Mesenchymal stem cell (in vitro differentiated cells and primary cell): ENCODE measurements around the gene DNAH3.
A peak's percentile ranks its signal among the peaks of the same experiment; 100 is the strongest.
"Not testable (repeated sequence)": the region's sequence is repeated elsewhere in the genome, so short reads cannot be mapped to it uniquely, and the experiment has no call there.

ENCODE experiments used
- DNase-seq: peaks from one replicate; pipeline ENCODE4 v3.0.0-alpha.2; 2013
- H2AFZ ChIP-seq: one replicate; pipeline ENCODE4 v1.6.1; 2013; ENCODE audit warnings: low read depth, mild to moderate bottlenecking, control low read depth, inconsistent platforms, low read length, moderate library complexity
- H2AK5ac ChIP-seq: 2 replicates; pipeline ENCODE4 v1.6.1; 2013; ENCODE audit warnings: low read length, moderate library complexity, mild to moderate bottlenecking, inconsistent platforms; ENCODE audit not compliant: severe bottlenecking
- H2BK120ac ChIP-seq: one replicate; pipeline ENCODE4 v1.6.1; 2013; ENCODE audit warnings: low read depth, mild to moderate bottlenecking, inconsistent platforms, low read length, moderate library complexity
- H2BK12ac ChIP-seq, 2 experiments: one replicate each; pipeline ENCODE4 v1.6.1; 2013; ENCODE audit warnings: inconsistent platforms in 2 of 2, low read length in 2 of 2, mild to moderate bottlenecking in 2 of 2, moderate library complexity in 2 of 2, control low read depth in 1 of 2
- H2BK15ac ChIP-seq: one replicate; pipeline ENCODE4 v1.6.1; 2013; ENCODE audit warnings: mild to moderate bottlenecking, low read depth, inconsistent platforms; ENCODE audit not compliant: poor library complexity, severe bottlenecking
- H2BK5ac ChIP-seq: 2 replicates; pipeline ENCODE4 v1.6.1; 2013; ENCODE audit warnings: low read depth, mild to moderate bottlenecking, low read length, control low read depth, inconsistent platforms; ENCODE audit not compliant: poor library complexity, severe bottlenecking
- H3K14ac ChIP-seq, 2 experiments: one replicate each; pipeline ENCODE4 v1.6.1; 2013; ENCODE audit warnings: inconsistent platforms in 2 of 2, low read length in 2 of 2, control low read depth in 1 of 2, mild to moderate bottlenecking in 1 of 2, moderate library complexity in 1 of 2
- H3K18ac ChIP-seq, 2 experiments: one replicate each; pipeline ENCODE4 v1.6.1; 2013; ENCODE audit warnings: inconsistent platforms in 2 of 2, low read length in 2 of 2, control low read depth in 1 of 2, low read depth in 1 of 2, mild to moderate bottlenecking in 1 of 2
- H3K23ac ChIP-seq, 2 experiments: one replicate each; pipeline ENCODE4 v1.6.1; 2013; ENCODE audit warnings: inconsistent platforms in 2 of 2, low read length in 2 of 2, mild to moderate bottlenecking in 2 of 2, moderate library complexity in 2 of 2, control low read depth in 1 of 2
- H3K27ac ChIP-seq: 2 replicates; pipeline ENCODE4 v1.5.1; 2013; ENCODE audit warnings: mild to moderate bottlenecking, moderate library complexity, low read length, control low read depth, inconsistent platforms; ENCODE audit not compliant: poor library complexity, severe bottlenecking
- H3K27me3 ChIP-seq, 2 experiments: 2 replicates each; pipeline versions ENCODE4 v1.6.1 to v1.7.0; 2013; ENCODE audit warnings: low read length in 2 of 2, mild to moderate bottlenecking in 2 of 2, moderate library complexity in 2 of 2, control low read depth in 1 of 2, inconsistent platforms in 1 of 2; ENCODE audit not compliant: control insufficient read depth in 1 of 2, insufficient read depth in 1 of 2
- H3K36me3 ChIP-seq, 2 experiments: 2 replicates each; pipeline versions ENCODE4 v1.6.1 to v1.7.0; 2013; ENCODE audit warnings: low read length in 2 of 2, control low read depth in 1 of 2, inconsistent platforms in 1 of 2, low read depth in 1 of 2, mild to moderate bottlenecking in 1 of 2; ENCODE audit not compliant: insufficient read depth in 2 of 2, control insufficient read depth in 1 of 2
- H3K4ac ChIP-seq, 2 experiments: one replicate each; pipeline ENCODE4 v1.6.1; 2013; ENCODE audit warnings: inconsistent platforms in 2 of 2, low read length in 2 of 2, mild to moderate bottlenecking in 2 of 2, moderate library complexity in 2 of 2, control low read depth in 1 of 2, low read depth in 1 of 2
- H3K4me1 ChIP-seq: 2 replicates; pipeline ENCODE4 v1.6.1; 2013; ENCODE audit warnings: low read depth, low read length, control low read depth; ENCODE audit not compliant: control insufficient read depth, insufficient read depth
- H3K4me2 ChIP-seq: 2 replicates; pipeline ENCODE4 v1.6.1; 2013; ENCODE audit warnings: low read length, mild to moderate bottlenecking, inconsistent platforms; ENCODE audit not compliant: poor library complexity, severe bottlenecking
- H3K4me3 ChIP-seq, 2 experiments: 2 replicates each; pipeline versions ENCODE4 v1.5.1 to v1.7.0; 2013; ENCODE audit warnings: low read length in 2 of 2, mild to moderate bottlenecking in 2 of 2, control low read depth in 1 of 2, low read depth in 1 of 2; ENCODE audit not compliant: insufficient read depth in 1 of 2
- H3K79me1 ChIP-seq: replicated peaks from 2 replicates; pipeline ENCODE4 v1.6.1; 2013; ENCODE audit warnings: mild to moderate bottlenecking, control low read depth, low read length, inconsistent platforms; ENCODE audit not compliant: poor library complexity, severe bottlenecking
- H3K9ac ChIP-seq: 2 replicates; pipeline ENCODE4 v1.7.0; 2013; ENCODE audit warnings: mild to moderate bottlenecking, low read length, moderate library complexity
- H3K9me3 ChIP-seq: 2 replicates; pipeline ENCODE4 v1.7.0; 2013; ENCODE audit warnings: mild to moderate bottlenecking, low read length; ENCODE audit not compliant: control insufficient read depth
- H4K8ac ChIP-seq: one replicate; pipeline ENCODE4 v1.6.1; 2013; ENCODE audit warnings: inconsistent platforms, mild to moderate bottlenecking, low read length, moderate library complexity
- H4K91ac ChIP-seq: one replicate; pipeline ENCODE4 v1.6.1; 2013; ENCODE audit warnings: mild to moderate bottlenecking, low read length, inconsistent platforms
- WGBS: methylation state at CpG from one replicate; pipeline ENCODE4 v1.1.7; 2013; ENCODE audit warnings: mixed read lengths; 5-methylcytosine and 5-hydroxymethylcytosine counted together

Gene DNAH3

DNA sequence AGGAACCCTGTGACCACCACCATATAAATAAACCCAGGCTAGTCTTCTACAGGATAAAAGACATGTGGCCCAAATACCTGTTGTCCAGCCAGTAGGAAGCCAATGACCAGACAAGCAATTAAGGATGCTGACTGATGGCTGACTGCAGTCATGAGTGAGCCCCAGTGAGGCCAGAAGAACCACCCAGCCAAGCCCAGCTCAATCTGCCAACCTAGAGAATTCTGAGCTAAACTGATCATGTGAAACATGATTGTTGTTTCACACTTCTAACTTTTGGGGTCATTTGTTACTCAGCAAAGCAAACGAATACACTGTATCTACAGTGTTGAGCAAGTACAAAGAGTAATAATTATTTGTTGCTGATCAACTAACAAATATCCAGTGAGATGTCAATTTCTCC lies 86.4 kb downstream of the DNAH3 start:
- no peak overlapping the region for H3K27ac ChIP-seq
- H2AFZ ChIP-seq, result no peak overlapping the region
- H3K4me1 ChIP-seq, result no peaks in the 10 kb centered on the region
- H3K23ac ChIP-seq, result no peak overlapping the region
- no peak overlapping the region for H3K4me2 ChIP-seq
- no peak overlapping the region for H4K8ac ChIP-seq
- no peak overlapping the region for H2BK15ac ChIP-seq
- H3K9me3 ChIP-seq, result no peaks in the 10 kb centered on the region
- no peaks in the 10 kb centered on the region for H3K27me3 ChIP-seq
- no peak overlapping the region for H2BK5ac ChIP-seq
- H2BK12ac ChIP-seq, result no peak overlapping the region
- H3K79me1 ChIP-seq, result no peaks in the 10 kb centered on the region
- no peak overlapping the region for H3K18ac ChIP-seq
- H3K36me3 ChIP-seq, result no peaks in the 10 kb centered on the region
- no peak overlapping the region for H3K4ac ChIP-seq
- no peak overlapping the region for H3K14ac ChIP-seq
- no peak overlapping the region for H3K9ac ChIP-seq
- DNase-seq, result no peak
- no peak overlapping the region for H4K91ac ChIP-seq
- no peak overlapping the region for H3K4me3 ChIP-seq
- H2AK5ac ChIP-seq, result no peak overlapping the region
- no peak overlapping the region for H2BK120ac ChIP-seq
- 80% methylated on average over 1 of the region's 1 CpG for WGBS

DNA sequence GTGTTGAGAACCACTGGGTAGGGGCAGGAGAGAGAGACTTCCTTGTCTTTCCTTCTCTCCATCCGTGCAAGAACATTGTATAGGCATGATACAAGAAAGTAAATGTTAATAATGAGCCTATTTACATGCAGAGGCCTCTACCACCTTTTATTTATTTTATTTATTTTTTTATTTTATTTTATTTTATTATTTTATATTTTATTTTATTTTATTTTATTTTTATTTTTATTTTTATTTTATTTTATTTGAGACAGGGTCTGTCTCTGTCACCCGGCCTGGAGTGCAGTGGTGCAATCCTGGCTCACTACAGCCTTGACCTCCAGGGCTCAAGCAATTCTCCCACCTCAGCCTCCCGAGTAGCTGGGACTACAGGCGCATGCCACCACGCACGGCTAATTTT lies 87.3 kb downstream of the DNAH3 start:
- not testable (repeated sequence) for H3K27ac ChIP-seq, H3K4ac ChIP-seq, H2AFZ ChIP-seq, H3K27me3 ChIP-seq, H3K4me2 ChIP-seq, H2BK15ac ChIP-seq, H3K9me3 ChIP-seq, H4K8ac ChIP-seq, H3K79me1 ChIP-seq, H3K18ac ChIP-seq, H3K9ac ChIP-seq, H2BK12ac ChIP-seq, H2AK5ac ChIP-seq, DNase-seq, H3K23ac ChIP-seq, H3K36me3 ChIP-seq, H3K14ac ChIP-seq, H3K4me3 ChIP-seq, H2BK5ac ChIP-seq, H3K4me1 ChIP-seq, H2BK120ac ChIP-seq, H4K91ac ChIP-seq
- 92% methylated on average over 4 of the region's 6 CpGs for WGBS

DNA sequence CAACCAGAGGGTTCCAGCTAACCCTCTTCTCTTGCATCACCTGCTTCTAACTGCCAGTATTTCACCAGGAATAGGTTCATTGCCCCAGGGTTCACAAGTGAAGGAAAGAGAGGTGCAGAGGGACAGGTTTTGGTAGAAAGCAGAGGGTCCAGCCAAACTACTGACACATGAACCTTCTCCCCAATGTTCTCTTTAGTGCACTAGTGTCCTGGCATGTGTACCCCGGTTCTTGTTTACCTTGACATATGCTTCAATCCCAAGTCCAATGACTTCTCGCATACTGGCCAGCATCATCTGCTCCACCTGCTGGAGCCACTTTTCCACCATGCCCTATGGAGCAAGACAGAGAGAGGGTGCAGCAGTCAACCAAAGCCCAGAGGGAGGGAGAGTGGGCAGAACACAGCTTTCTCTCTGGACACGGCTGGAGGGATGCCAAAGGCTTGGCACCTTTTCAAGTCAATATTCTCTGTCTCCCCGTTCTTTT lies 90.6 kb downstream of the DNAH3 start:
- H3K36me3 ChIP-seq, result no peaks in the 10 kb centered on the region
- 85% methylated on average over 4 of the region's 4 CpGs for WGBS

DNA sequence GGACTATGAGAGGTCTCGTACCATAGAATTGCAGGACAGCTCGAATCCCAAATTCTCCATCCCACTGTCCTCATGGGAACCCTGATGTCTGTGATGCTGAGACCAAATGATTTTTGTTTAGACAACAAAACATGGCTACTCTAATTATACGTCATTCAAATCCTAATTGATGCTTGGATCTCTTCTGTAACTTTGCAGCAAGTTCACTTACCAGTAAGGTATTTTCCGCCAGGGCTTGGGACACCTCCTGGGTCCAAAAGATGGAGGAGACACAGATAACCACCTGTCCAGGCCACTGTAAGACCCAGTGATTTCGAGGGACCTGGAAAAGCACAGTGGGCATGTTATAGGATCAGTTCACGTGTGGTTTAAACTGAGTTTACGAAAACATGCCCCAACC lies 92.8 kb downstream of the DNAH3 start:
- H3K4me1 ChIP-seq, result no peaks in the 10 kb centered on the region
- H3K14ac ChIP-seq, result no peak overlapping the region
- H2AFZ ChIP-seq, result no peak overlapping the region
- no peak overlapping the region for H3K23ac ChIP-seq
- H3K9ac ChIP-seq, result no peak overlapping the region
- H2BK12ac ChIP-seq, result no peak overlapping the region
- no peaks in the 10 kb centered on the region for H3K9me3 ChIP-seq
- no peaks in the 10 kb centered on the region for H3K36me3 ChIP-seq
- H4K8ac ChIP-seq, result no peak overlapping the region
- H3K4ac ChIP-seq, result no peak overlapping the region
- no peak overlapping the region for H3K27ac ChIP-seq
- H2AK5ac ChIP-seq, result no peak overlapping the region
- no peak overlapping the region for H4K91ac ChIP-seq
- no peak overlapping the region for H3K4me3 ChIP-seq
- no peak overlapping the region for H3K4me2 ChIP-seq
- H2BK15ac ChIP-seq, result no peak overlapping the region
- no peak overlapping the region for H3K18ac ChIP-seq
- no peak for DNase-seq
- 66% methylated on average over 7 of the region's 7 CpGs for WGBS
- H2BK120ac ChIP-seq, result no peak overlapping the region
- H3K27me3 ChIP-seq, result peaks cover 10 to 27% of the 10 kb centered on the region in 2 experiments
- no peaks in the 10 kb centered on the region for H3K79me1 ChIP-seq
- no peak overlapping the region for H2BK5ac ChIP-seq

More for the DNA sequence above, 90.6 kb downstream of the DNAH3 start:
- Histone ChIP-seq H3K27me3 (peaks cover 7 to 16% of the 10 kb centered on the region in 2 experiments), H3K9ac (no peak overlapping the region), H3K18ac (no peak overlapping the region), H3K4me1 (no peaks in the 10 kb centered on the region), H3K27ac (no peak overlapping the region), H2BK5ac (no peak overlapping the region), H3K4ac (no peak overlapping the region), H2AK5ac (no peak overlapping the region), H4K91ac (no peak overlapping the region), H3K4me3 (no peak overlapping the region), H2AFZ (no peak overlapping the region), H3K4me2 (no peak overlapping the region), H3K9me3 (no peaks in the 10 kb centered on the region), H2BK120ac (no peak overlapping the region), H3K79me1 (no peaks in the 10 kb centered on the region), H4K8ac (no peak overlapping the region), H3K23ac (no peak overlapping the region), H2BK15ac (no peak overlapping the region), H3K14ac (peak overlapping the region in 1 of 2 experiments; percentile 1), H2BK12ac (no peak overlapping the region)
- DNase-seq, result no peak
